ENCODE data around the gene CHRM4.

- no peak for TF ChIP-seq CTCF (IDR thresholded peaks at IDR 0.05)
- TF ChIP-seq POLR2A (IDR thresholded peaks at IDR 0.05), result no peak
These were observed 51.8 kb downstream of the CHRM4 start for GRCh38 chr11:46339816-46340215.
